WTC11 (cell line): ENCODE results near the gene TMEM72.

Experiments used
- ATF2 ChIP-seq: sonication (generic); formaldehyde crosslinking; IDR thresholded peaks from 2 replicates; pipeline ENCODE4 v1.8.1; 2022; ENCODE audit warnings: low read depth, missing genetic modification reagents, borderline replicate concordance
- GABPB1 ChIP-seq: sonication (generic); formaldehyde crosslinking; IDR thresholded peaks from 2 replicates; pipeline ENCODE4 v1.8.1; 2023; ENCODE audit warnings: mild to moderate bottlenecking, missing genetic modification reagents
- RORB ChIP-seq: fragments of 250-450 bp; sonication (Bioruptor Pico); IDR thresholded peaks from 2 replicates; pipeline ENCODE4 v1.9.0; 2021; ENCODE audit warnings: mild to moderate bottlenecking

- TF ChIP-seq RORB (CRISPR knock-in tag) (no peak), GABPB1 (no peak), ATF2 (CRISPR knock-in tag) (no peak)
These were observed 24.2 kb upstream of the TMEM72 start for GRCh38 chr10:44886966-44887365.
